PFSK-1 (cell line): ENCODE results near the gene CYP27C1.

Experiments used
- POLR2AphosphoS5 ChIP-seq: IDR thresholded peaks from 2 replicates; pipeline ENCODE4 v1.6.1; 2012; ENCODE audit warnings: low read depth, mild to moderate bottlenecking, control low read depth, low read length, moderate library complexity
- TF ChIP-seq, protein P1 (sequence below), 2 experiments: IDR thresholded peaks; 2 replicates each; pipeline versions ENCODE4 v1.6.1 to v1.8.0; 2011 to 2012; ENCODE audit warnings: low read depth in 2 of 2, low read length in 2 of 2, control low read depth in 1 of 2, inconsistent platforms in 1 of 2, mild to moderate bottlenecking in 1 of 2, moderate library complexity in 1 of 2; ENCODE audit not compliant: insufficient read depth in 1 of 2

DNA sequence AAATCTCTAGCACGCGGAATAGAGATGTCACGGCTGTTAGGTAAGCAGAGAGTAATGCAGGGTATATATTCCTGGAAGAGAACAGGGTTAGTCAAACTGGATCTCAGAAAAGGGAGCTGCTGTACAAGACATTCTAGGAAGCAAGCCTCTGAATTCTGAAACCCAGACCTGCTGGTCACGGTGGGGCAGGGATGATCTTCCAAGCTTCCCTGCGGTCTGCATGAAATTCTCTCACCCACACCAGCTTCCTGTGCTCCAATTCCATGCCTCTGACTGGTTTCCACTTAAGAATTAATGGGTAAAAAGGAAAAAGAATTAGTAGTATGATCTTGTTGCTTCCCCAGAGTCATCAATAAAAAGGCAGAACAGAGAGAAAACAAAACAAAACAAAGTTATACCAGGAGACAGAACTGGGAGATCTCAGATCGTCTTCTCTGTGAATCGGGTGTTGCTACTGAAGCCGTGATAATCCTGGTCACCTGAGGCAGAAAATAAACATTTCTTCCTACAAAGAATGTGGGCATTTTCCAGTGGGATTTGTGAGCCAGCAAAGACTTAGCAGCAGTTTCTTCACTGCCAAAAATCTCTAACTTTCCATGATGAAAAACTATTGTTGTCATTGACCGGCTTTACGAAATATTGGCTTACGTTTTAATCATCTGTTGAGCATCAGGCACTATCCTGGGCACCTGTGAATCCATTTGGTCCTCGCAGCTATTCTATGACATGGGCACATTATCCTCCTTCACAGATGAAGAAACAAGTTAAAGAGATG lies 5.3 kb upstream of the CYP27C1 start:
- no peak for TF ChIP-seq POLR2AphosphoS5
- TF ChIP-seq, protein P1, sequence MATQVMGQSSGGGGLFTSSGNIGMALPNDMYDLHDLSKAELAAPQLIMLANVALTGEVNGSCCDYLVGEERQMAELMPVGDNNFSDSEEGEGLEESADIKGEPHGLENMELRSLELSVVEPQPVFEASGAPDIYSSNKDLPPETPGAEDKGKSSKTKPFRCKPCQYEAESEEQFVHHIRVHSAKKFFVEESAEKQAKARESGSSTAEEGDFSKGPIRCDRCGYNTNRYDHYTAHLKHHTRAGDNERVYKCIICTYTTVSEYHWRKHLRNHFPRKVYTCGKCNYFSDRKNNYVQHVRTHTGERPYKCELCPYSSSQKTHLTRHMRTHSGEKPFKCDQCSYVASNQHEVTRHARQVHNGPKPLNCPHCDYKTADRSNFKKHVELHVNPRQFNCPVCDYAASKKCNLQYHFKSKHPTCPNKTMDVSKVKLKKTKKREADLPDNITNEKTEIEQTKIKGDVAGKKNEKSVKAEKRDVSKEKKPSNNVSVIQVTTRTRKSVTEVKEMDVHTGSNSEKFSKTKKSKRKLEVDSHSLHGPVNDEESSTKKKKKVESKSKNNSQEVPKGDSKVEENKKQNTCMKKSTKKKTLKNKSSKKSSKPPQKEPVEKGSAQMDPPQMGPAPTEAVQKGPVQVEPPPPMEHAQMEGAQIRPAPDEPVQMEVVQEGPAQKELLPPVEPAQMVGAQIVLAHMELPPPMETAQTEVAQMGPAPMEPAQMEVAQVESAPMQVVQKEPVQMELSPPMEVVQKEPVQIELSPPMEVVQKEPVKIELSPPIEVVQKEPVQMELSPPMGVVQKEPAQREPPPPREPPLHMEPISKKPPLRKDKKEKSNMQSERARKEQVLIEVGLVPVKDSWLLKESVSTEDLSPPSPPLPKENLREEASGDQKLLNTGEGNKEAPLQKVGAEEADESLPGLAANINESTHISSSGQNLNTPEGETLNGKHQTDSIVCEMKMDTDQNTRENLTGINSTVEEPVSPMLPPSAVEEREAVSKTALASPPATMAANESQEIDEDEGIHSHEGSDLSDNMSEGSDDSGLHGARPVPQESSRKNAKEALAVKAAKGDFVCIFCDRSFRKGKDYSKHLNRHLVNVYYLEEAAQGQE (IDR thresholded peaks at IDR 0.05; ENCODE audit: insufficient read depth in 1 of 2, low read depth in 2 of 2, low read length in 2 of 2) = no peak
